SK-N-SH treated with all-trans-retinoic acid at 6 μM for 48 hours (cell line): Measurements from ENCODE around the gene ATOH7.

Experiments
- ESRRG ChIP-seq: fragments of 250-450 bp; sonication (Bioruptor Pico); IDR thresholded peaks from 2 replicates; pipeline ENCODE4 v1.6.1; 2021; ENCODE audit warnings: mild to moderate bottlenecking
- GLIS3 ChIP-seq: fragments of 250-450 bp; sonication (Bioruptor Pico); IDR thresholded peaks from 2 replicates; pipeline ENCODE4 v1.5.0; 2020; ENCODE audit warnings: mild to moderate bottlenecking, moderate library complexity

DNA sequence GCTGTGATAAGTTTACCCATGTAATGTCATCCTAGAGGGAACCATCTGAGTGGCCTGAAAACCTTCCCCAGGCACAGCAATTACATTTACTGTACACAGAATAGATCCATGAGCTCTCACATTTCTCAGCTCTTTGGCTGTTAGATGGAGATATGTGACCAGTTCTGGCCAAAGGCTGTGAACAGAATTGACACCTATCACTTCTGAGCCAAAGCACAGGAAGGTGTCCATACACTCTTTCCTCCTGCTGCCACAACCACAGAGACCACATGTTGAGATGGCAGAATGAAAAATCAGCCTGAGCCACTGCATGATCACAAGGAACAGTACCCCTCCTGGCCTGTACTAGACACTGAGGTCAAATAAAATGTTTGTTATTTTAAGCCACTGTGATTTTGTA is 44.3 kb upstream of the ATOH7 start:
- TF ChIP-seq ESRRG (CRISPR knock-in tag) (no peak), GLIS3 (CRISPR knock-in tag) (no peak)
